ENCODE data around the gene CA7.

DNA sequence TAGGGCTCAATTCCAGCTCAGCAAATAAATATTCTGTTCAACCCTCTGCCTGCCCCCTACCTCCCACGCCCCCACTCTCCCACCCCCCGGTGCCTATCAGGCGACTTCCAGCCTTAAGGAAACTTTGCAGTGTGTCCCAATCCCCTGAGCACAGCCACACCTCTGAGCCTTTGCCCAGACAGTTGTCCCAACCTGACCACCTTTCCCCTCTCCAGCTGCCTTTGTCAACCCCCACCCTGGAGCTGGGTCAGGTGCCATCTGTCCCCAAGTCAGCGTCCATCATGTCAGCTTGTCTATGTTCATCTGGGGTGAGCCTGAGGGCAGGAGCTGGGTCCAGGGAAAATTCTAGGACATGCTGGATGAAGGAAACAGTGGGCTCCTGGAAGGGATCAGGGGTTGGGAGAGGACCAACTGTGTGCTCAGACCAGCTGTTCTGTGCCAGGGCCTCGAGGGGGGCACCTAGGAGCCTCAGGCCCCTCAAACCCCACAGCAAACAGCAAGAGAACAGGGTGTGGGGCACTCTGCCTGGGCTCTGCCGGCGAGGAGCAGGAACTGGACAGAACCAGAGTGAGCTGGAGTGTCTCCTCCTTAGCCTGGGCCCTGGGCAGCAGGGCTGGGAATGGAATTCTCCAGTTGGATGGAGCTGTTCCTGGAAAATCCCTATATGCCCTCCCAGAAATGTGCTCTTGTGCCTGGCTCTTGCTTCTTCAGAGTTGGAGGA lies 56.7 kb downstream of the CA7 start:
- TF ChIP-seq, protein P1, sequence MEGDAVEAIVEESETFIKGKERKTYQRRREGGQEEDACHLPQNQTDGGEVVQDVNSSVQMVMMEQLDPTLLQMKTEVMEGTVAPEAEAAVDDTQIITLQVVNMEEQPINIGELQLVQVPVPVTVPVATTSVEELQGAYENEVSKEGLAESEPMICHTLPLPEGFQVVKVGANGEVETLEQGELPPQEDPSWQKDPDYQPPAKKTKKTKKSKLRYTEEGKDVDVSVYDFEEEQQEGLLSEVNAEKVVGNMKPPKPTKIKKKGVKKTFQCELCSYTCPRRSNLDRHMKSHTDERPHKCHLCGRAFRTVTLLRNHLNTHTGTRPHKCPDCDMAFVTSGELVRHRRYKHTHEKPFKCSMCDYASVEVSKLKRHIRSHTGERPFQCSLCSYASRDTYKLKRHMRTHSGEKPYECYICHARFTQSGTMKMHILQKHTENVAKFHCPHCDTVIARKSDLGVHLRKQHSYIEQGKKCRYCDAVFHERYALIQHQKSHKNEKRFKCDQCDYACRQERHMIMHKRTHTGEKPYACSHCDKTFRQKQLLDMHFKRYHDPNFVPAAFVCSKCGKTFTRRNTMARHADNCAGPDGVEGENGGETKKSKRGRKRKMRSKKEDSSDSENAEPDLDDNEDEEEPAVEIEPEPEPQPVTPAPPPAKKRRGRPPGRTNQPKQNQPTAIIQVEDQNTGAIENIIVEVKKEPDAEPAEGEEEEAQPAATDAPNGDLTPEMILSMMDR (IDR thresholded peaks at IDR 0.05): no peak
- no peak for TF ChIP-seq POLR2A (IDR thresholded peaks at IDR 0.05)
